SK-N-SH (cell line): ENCODE data around the gene TMEM126A. TPM values are rescaled to one million over a fixed set of nuclear protein-coding genes. Genes with fewer than 3 reads are reported as not detected.

Experiments
- CTCF ChIA-PET: fragments of 300-600, 350-600 bp; formaldehyde crosslinking; extraction: SDS; loops from one replicate; lab custom pipeline; 2021; lab: Yijun Ruan, JAX
- POLR2A ChIA-PET: fragments of 350-600 bp; sonication (Branson Sonifier 250); formaldehyde crosslinking; extraction: SDS; loops from one replicate; lab custom pipeline; 2020; ENCODE audit warnings: antibody characterized with exemption, inconsistent platforms; lab: Yijun Ruan, JAX
- DNase-seq: peaks from one replicate; pipeline ENCODE4 v3.0.0; 2012
- H2AFZ ChIP-seq: fragments of 200-600 bp; sonication (generic); 2 replicates; pipeline ENCODE4 v1.8.1; 2016; ENCODE audit warnings: antibody characterized with exemption, mild to moderate bottlenecking, low read depth
- H3F3A ChIP-seq: fragments of 200-600 bp; sonication (generic); replicated peaks from 2 replicates; pipeline ENCODE3; 2016; ENCODE audit warnings: antibody characterized with exemption, mild to moderate bottlenecking; ENCODE audit not compliant: insufficient read depth
- H3K27ac ChIP-seq, 2 experiments: fragments of 200-500 bp in 1 of 2; fragments of 200-600 bp in 1 of 2; sonication (Bioruptor generic) in 1 of 2; sonication (generic), shearing (Covaris generic) in 1 of 2; 2 replicates each; pipeline versions ENCODE4 v1.5.1 to v1.6.1; 2014 to 2016; ENCODE audit warnings: low read depth in 2 of 2, inconsistent platforms in 1 of 2, low read length in 1 of 2, mild to moderate bottlenecking in 1 of 2, mixed read lengths in 1 of 2
- H3K27me3 ChIP-seq: fragments of 200-600 bp; sonication (generic), shearing (Covaris generic); 2 replicates; pipeline ENCODE4 v1.6.1; 2016; ENCODE audit warnings: mixed run types; ENCODE audit not compliant: insufficient read depth
- H3K36me3 ChIP-seq, 2 experiments: fragments of 200-500 bp in 1 of 2; fragments of 200-600 bp in 1 of 2; sonication (Bioruptor generic) in 1 of 2; sonication (generic) in 1 of 2; replicated peaks in 1 of 2; 2 replicates each; pipeline versions ENCODE3 to v1.5.1; 2014 to 2016; ENCODE audit warnings: low read length in 1 of 2, mild to moderate bottlenecking in 1 of 2; ENCODE audit not compliant: insufficient read depth in 2 of 2, control insufficient read depth in 1 of 2
- H3K4me1 ChIP-seq, 2 experiments: fragments of 200-500 bp in 1 of 2; fragments of 200-600 bp in 1 of 2; sonication (Bioruptor generic) in 1 of 2; sonication (generic), shearing (Covaris generic) in 1 of 2; 2 replicates each; pipeline versions ENCODE4 v1.5.1 to v1.6.1; 2014 to 2016; ENCODE audit warnings: low read depth in 1 of 2, low read length in 1 of 2, mixed run types in 1 of 2; ENCODE audit not compliant: insufficient read depth in 2 of 2, control insufficient read depth in 1 of 2
- H3K4me2 ChIP-seq: fragments of 200-600 bp; sonication (generic), shearing (Covaris generic); 2 replicates; pipeline ENCODE4 v1.6.1; 2017; ENCODE audit warnings: mixed run types
- H3K4me3 ChIP-seq, 2 experiments: fragments of 200-500 bp in 1 of 2; fragments of 200-600 bp in 1 of 2; sonication (Bioruptor generic) in 1 of 2; sonication (generic), shearing (Covaris generic) in 1 of 2; 2 replicates each; pipeline versions ENCODE4 v1.5.1 to v1.8.1; 2014 to 2016; ENCODE audit warnings: low read depth in 2 of 2, inconsistent platforms in 1 of 2, low read length in 1 of 2, mild to moderate bottlenecking in 1 of 2, mixed read lengths in 1 of 2, moderate library complexity in 1 of 2
- H3K79me2 ChIP-seq: fragments of 200-600 bp; sonication (generic); 2 replicates; pipeline ENCODE4 v1.8.1; 2017; ENCODE audit warnings: mild to moderate bottlenecking; ENCODE audit not compliant: insufficient read depth
- H3K9ac ChIP-seq: fragments of 200-600 bp; sonication (generic); 2 replicates; pipeline ENCODE4 v1.6.1; 2017; ENCODE audit warnings: mixed run types
- H3K9me2 ChIP-seq: fragments of 200-600 bp; sonication (generic); 2 replicates; pipeline ENCODE4 v1.6.1; 2017; ENCODE audit warnings: mixed run types
- H3K9me3 ChIP-seq: fragments of 200-600 bp; sonication (generic); 2 replicates; pipeline ENCODE4 v1.6.1; 2017; ENCODE audit warnings: mixed run types, mild to moderate bottlenecking, moderate library complexity
- H4K20me1 ChIP-seq: fragments of 200-600 bp; sonication (generic); 2 replicates; pipeline ENCODE4 v1.6.1; 2017; ENCODE audit warnings: mild to moderate bottlenecking, mixed run types; ENCODE audit not compliant: insufficient read depth
- CHD2 ChIP-seq: fragments of 150-350 bp; IDR thresholded peaks from 2 replicates; pipeline ENCODE4 v1.6.1; 2018; ENCODE audit warnings: low read length; ENCODE audit not compliant: partially characterized antibody
- ELF1 ChIP-seq: IDR thresholded peaks from 2 replicates; pipeline ENCODE4 v1.4.0; 2012
- EP300 ChIP-seq, 2 experiments: IDR thresholded peaks; 2 replicates each; pipeline versions ENCODE4 v1.4.0 to v1.6.1; 2012; ENCODE audit warnings: borderline replicate concordance in 1 of 2, low read depth in 1 of 2, low read length in 1 of 2
- EZH2phosphoT487 ChIP-seq: fragments of 200-600 bp; sonication (generic); IDR thresholded peaks from 2 replicates; pipeline ENCODE4 v1.6.1; 2017; ENCODE audit warnings: low read depth, mixed run types, mild to moderate bottlenecking, antibody characterized with exemption, moderate library complexity, borderline replicate concordance
- GABPA ChIP-seq: IDR thresholded peaks from 2 replicates; pipeline ENCODE4 v1.4.0; 2012; ENCODE audit warnings: low read depth, mild to moderate bottlenecking
- NFIC ChIP-seq: IDR thresholded peaks from 2 replicates; pipeline ENCODE4 v1.4.0; 2012; ENCODE audit warnings: borderline replicate concordance
- POLR2AphosphoS5 ChIP-seq: IDR thresholded peaks from 2 replicates; pipeline ENCODE4 v1.6.1; 2012; ENCODE audit warnings: low read depth, low read length
- RAD21 ChIP-seq: IDR thresholded peaks from 2 replicates; pipeline ENCODE4 v1.6.1; 2012; ENCODE audit warnings: mild to moderate bottlenecking, low read length
- TAF1 ChIP-seq: IDR thresholded peaks from 2 replicates; pipeline ENCODE4 v1.6.1; 2012; ENCODE audit warnings: low read depth, mild to moderate bottlenecking, low read length, moderate library complexity, borderline replicate concordance
- USF2 ChIP-seq: fragments of 150-350 bp; IDR thresholded peaks from 2 replicates; pipeline ENCODE4 v1.6.1; 2017; ENCODE audit warnings: antibody characterized with exemption, low read length, low read depth, borderline replicate concordance
- YY1 ChIP-seq: IDR thresholded peaks from 2 replicates; pipeline ENCODE4 v1.4.0; 2012; ENCODE audit warnings: low read depth, mild to moderate bottlenecking
- ZBTB33 ChIP-seq: IDR thresholded peaks from 2 replicates; pipeline ENCODE4 v1.4.0; 2012; ENCODE audit warnings: low read depth, borderline replicate concordance
- WGBS: methylation state at CpG from one replicate; pipeline ENCODE4 v1.1.6; 2017; ENCODE audit warnings: low lambda C conversion rate; 5-methylcytosine and 5-hydroxymethylcytosine counted together
- polyA plus RNA-seq, 3 experiments: library from polyadenylated mRNA; depleted of rRNA; stranded (reverse); fragments of >200 nt; gene quantifications; 2 replicates each; pipeline ENCODE4 v1.2.3, GENCODE V29; 2012
- TF ChIP-seq, protein P1 (sequence below): IDR thresholded peaks from 2 replicates; pipeline ENCODE4 v1.4.0; 2012; ENCODE audit warnings: low read depth, borderline replicate concordance
- TF ChIP-seq, protein P2 (sequence below): IDR thresholded peaks from 2 replicates; pipeline ENCODE4 v1.6.1; 2012; ENCODE audit warnings: mild to moderate bottlenecking, low read depth, low read length, moderate library complexity

The TMEM126A gene
- polyA plus RNA-seq, 1 of the 3 experiments (the other 2 are of a cell fraction), result 30.5 TPM

- Histone ChIP-seq H3K27ac (no peak overlapping the region), H3K79me2 (no peaks in the 10 kb centered on the region), H3K4me1 (no peaks in the 10 kb centered on the region), H3K4me2 (no peak overlapping the region), H4K20me1 (no peaks in the 10 kb centered on the region), H3K36me3 (no peaks in the 10 kb centered on the region), H3K9ac (no peak overlapping the region), H2AFZ (no peak overlapping the region), H3K9me3 (no peaks in the 10 kb centered on the region), H3K9me2 (no peaks in the 10 kb centered on the region), H3K4me3 (no peak overlapping the region), H3K27me3 (no peaks in the 10 kb centered on the region), H3F3A (no peaks in the 10 kb centered on the region)
- POLR2A ChIA-PET, result no interaction called here
- WGBS, result 84% methylated on average over 3 of the region's 3 CpGs
- CTCF ChIA-PET, result no interaction called here
- TF ChIP-seq YY1 (no peak), NFIC (no peak), USF2 (no peak), RAD21 (no peak), EP300 (IDR thresholded peaks at IDR 0.05; ENCODE audit: borderline replicate concordance in 1 of 2, low read depth in 1 of 2, low read length in 1 of 2) (no peak), EZH2phosphoT487 (no peak), TAF1 (no peak), ZBTB33 (no peak), CHD2 (no peak), POLR2AphosphoS5 (no peak)
- TF ChIP-seq, protein P1, sequence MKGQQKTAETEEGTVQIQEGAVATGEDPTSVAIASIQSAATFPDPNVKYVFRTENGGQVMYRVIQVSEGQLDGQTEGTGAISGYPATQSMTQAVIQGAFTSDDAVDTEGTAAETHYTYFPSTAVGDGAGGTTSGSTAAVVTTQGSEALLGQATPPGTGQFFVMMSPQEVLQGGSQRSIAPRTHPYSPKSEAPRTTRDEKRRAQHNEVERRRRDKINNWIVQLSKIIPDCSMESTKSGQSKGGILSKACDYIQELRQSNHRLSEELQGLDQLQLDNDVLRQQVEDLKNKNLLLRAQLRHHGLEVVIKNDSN, result no peak
- DNase-seq, result no peak
Observed at GRCh38 chr11:85673393-85673792, 25.6 kb downstream of the TMEM126A start.

GRCh38 chr11:85679576-85679975 is 31.8 kb downstream of the TMEM126A start:
- Histone ChIP-seq H3K79me2 (no peaks in the 10 kb centered on the region; the same call in 1 of the 2 replicates), H4K20me1 (no peaks in the 10 kb centered on the region), H3K4me1 (peaks cover 0 to 4% of the 10 kb centered on the region in 2 experiments; a peak in 3 of 4 replicates), H3K9ac (no peak overlapping the region), H3F3A (peaks cover 2% of the 10 kb centered on the region), H3K27me3 (no peaks in the 10 kb centered on the region), H3K9me3 (no peaks in the 10 kb centered on the region), H2AFZ (no peak overlapping the region), H3K9me2 (no peaks in the 10 kb centered on the region), H3K4me2 (no peak overlapping the region), H3K36me3 (no peaks in the 10 kb centered on the region), H3K4me3 (no peak overlapping the region), H3K27ac (no peak overlapping the region)
- ChIA-PET POLR2A (no interaction called here), CTCF (interaction anchor here (0.6 to 1.2 kb wide), 4 partner anchors 12 to 147 kb away, joined by 3 to 4 read pairs (median 3); no protein-coding TSS in a partner anchor)
- no peak for DNase-seq
- WGBS, result 77% methylated on average over 4 of the region's 4 CpGs
- TF ChIP-seq, protein P2, sequence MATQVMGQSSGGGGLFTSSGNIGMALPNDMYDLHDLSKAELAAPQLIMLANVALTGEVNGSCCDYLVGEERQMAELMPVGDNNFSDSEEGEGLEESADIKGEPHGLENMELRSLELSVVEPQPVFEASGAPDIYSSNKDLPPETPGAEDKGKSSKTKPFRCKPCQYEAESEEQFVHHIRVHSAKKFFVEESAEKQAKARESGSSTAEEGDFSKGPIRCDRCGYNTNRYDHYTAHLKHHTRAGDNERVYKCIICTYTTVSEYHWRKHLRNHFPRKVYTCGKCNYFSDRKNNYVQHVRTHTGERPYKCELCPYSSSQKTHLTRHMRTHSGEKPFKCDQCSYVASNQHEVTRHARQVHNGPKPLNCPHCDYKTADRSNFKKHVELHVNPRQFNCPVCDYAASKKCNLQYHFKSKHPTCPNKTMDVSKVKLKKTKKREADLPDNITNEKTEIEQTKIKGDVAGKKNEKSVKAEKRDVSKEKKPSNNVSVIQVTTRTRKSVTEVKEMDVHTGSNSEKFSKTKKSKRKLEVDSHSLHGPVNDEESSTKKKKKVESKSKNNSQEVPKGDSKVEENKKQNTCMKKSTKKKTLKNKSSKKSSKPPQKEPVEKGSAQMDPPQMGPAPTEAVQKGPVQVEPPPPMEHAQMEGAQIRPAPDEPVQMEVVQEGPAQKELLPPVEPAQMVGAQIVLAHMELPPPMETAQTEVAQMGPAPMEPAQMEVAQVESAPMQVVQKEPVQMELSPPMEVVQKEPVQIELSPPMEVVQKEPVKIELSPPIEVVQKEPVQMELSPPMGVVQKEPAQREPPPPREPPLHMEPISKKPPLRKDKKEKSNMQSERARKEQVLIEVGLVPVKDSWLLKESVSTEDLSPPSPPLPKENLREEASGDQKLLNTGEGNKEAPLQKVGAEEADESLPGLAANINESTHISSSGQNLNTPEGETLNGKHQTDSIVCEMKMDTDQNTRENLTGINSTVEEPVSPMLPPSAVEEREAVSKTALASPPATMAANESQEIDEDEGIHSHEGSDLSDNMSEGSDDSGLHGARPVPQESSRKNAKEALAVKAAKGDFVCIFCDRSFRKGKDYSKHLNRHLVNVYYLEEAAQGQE, result no peak
- TF ChIP-seq YY1 (no peak), GABPA (no peak), ELF1 (no peak)
